ENCODE data around the gene HFE. TPM values are rescaled to one million over a fixed set of nuclear protein-coding genes. Genes with fewer than 3 reads are reported as not detected.

HFE gene
- total and polyA plus RNA-seq, 10 of the 15 experiments (the other 5 are each of a cell fraction or from before 2014, with no cell fraction given) = 0.52 to 5.9 (median 1.7) TPM

DNA sequence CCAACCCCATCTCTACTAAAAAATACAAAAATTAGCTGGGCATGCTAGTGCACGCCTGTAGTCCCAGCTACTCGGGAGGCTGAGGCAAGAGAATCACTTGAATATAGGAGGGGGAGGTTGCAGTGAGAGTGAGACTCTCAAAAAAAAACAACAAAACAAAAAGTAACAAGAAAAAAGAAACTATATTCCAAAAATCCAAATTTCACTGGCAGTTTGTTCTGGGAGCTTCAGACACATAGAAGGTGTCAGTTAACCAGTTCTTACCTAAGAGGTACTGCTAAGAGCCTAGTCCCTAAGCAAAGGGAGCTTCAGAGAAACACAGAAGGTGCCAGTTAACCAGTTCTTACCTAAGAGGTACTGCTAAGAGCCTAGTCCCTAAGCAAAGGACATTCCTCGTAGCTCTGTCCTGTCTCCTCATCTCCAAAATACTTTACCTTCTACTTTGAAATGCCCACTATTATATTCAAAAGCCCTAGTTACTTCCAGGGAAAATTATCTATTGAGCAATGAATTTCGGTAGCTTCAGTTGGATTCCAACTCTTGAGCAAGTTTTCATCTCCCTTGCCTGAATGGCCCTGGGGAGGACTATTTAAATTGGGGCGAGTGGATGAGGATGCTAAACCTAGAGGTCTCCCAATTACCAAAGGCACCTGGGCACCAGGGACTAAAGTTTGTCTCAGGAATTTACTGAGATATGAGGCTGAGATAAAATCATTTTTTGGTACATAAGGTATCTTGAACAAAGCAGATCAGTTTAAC is 41.0 kb downstream of the HFE start:
- H3K36me3 ChIP-seq (ENCODE audit: control insufficient read depth in 2 of 2, insufficient read depth in 2 of 2, low read length in 1 of 2) = peaks cover 0 to 3% of the 10 kb centered on the region in 2 experiments; a peak in 2 of 4 replicates
- peak overlapping the region; percentile 52; the same call in 1 of the 2 replicates for H3K4me2 ChIP-seq (ENCODE audit: control insufficient read depth, insufficient read depth)
- ATAC-seq = no peak
- H3K27me3 ChIP-seq (replicated peaks in 1 of 2; ENCODE audit: control insufficient read depth in 2 of 2, insufficient read depth in 2 of 2, low read length in 1 of 2) = no peaks in the 10 kb centered on the region
- in situ Hi-C loops (cut with MboI) (loop anchor here (10.0 kb wide), 1 partner anchor 1707 kb away; a partner anchor contains a TSS), intact Hi-C loops (cut with micrococcal nuclease; ENCODE audit: unreplicated experiment) (no loop called here)
- RAD21 ChIA-PET (ENCODE audit: unreplicated experiment) = interaction anchor here (7.2 kb wide), 1 partner anchor 30 kb away, joined by 96 read pairs; a partner anchor contains a TSS
- CTCF ChIA-PET = interaction anchor here (0.9 kb wide), 1 partner anchor 46 kb away, joined by 6 read pairs; no protein-coding TSS in a partner anchor
- no peak overlapping the region for H3K9ac ChIP-seq (ENCODE audit: control insufficient read depth, insufficient read depth, low read length)
- POLR2A ChIA-PET = interaction anchor here (0.5 to 6.4 kb wide), 5 partner anchors 21 to 145 kb away, joined by 3 to 119 read pairs (median 3); a partner anchor contains a TSS
- no peak overlapping the region for H2AFZ ChIP-seq (ENCODE audit: control insufficient read depth, low read depth, low read length)
- SMC1A ChIA-PET (ENCODE audit: uncharacterized antibody, unreplicated experiment) = interaction anchor here (0.6 to 2.9 kb wide), 7 partner anchors 14 to 71 kb away, joined by 3 to 26 read pairs (median 4); a partner anchor contains a TSS
- DNase-seq (ENCODE audit: low read depth, low spot score) = no peak
- H3K9me3 ChIP-seq (replicated peaks; ENCODE audit: control insufficient read depth, insufficient read depth, low read length) = no peaks in the 10 kb centered on the region
- H3K27ac ChIP-seq (ENCODE audit: control insufficient read depth, insufficient read depth) = no peak overlapping the region; the same call in 1 of the 2 replicates
- H3K4me1 ChIP-seq (ENCODE audit: control insufficient read depth, insufficient read depth, low read length) = no peaks in the 10 kb centered on the region
- H3K4me3 ChIP-seq = peak overlapping the region; percentile 83; the same call in 1 of the 2 replicates
- H4K20me1 ChIP-seq (ENCODE audit: control insufficient read depth, insufficient read depth) = peaks cover 6% of the 10 kb centered on the region; the same call in 1 of the 2 replicates
- TF ChIP-seq SRF (IDR thresholded peaks at IDR 0.05; ENCODE audit: low read depth in 2 of 2, low read length in 2 of 2) (no peak), PAX5 (IDR thresholded peaks at IDR 0.05; ENCODE audit: borderline replicate concordance, low read depth, low read length) (no peak), SUZ12 (IDR thresholded peaks at IDR 0.05; ENCODE audit: unreplicated experiment) (no peak), SMC3 (IDR thresholded peaks at IDR 0.05; ENCODE audit: borderline replicate concordance, low read length) (no peak), NR2C1 (IDR thresholded peaks at IDR 0.05) (no peak), SMAD1 (IDR thresholded peaks at IDR 0.05; ENCODE audit: low read depth, partially characterized antibody) (no peak), SREBF1 (IDR thresholded peaks at IDR 0.05; ENCODE audit: low read length) (no peak), CBX3 (IDR thresholded peaks at IDR 0.05; ENCODE audit: borderline replicate concordance, low read depth) (no peak), DPF2 (IDR thresholded peaks at IDR 0.05) (no peak), EED (IDR thresholded peaks at IDR 0.05; ENCODE audit: low read depth) (no peak), ZSCAN29 (IDR thresholded peaks at IDR 0.05) (no peak), ZNF207 (IDR thresholded peaks at IDR 0.05; ENCODE audit: borderline replicate concordance) (no peak), HDAC6 (IDR thresholded peaks at IDR 0.05; ENCODE audit: unreplicated experiment) (no peak), LARP7 (IDR thresholded peaks at IDR 0.05) (no peak), KAT2A (conservative IDR thresholded peaks at IDR 0.05; ENCODE audit: control insufficient read depth, low read depth, low read length) (no peak), MTA3 (IDR thresholded peaks at IDR 0.05; ENCODE audit: borderline replicate concordance, low read length) (no peak), RFX5 (IDR thresholded peaks at IDR 0.05; ENCODE audit: low read depth, low read length) (no peak), NFYB (IDR thresholded peaks at IDR 0.05; ENCODE audit: insufficient read depth, low read depth, low read length) (no peak)
- peaks cover 73% of the 10 kb centered on the region for H3K79me2 ChIP-seq (ENCODE audit: control insufficient read depth, insufficient read depth, low read length)
- FAIRE-seq = no peak
- WGBS (ENCODE audit: insufficient coverage, insufficient replicate concordance, low lambda C conversion rate, missing lambda C conversion rate) = 97% methylated on average over 5 of the region's 5 CpGs
- no TSS peak for BruUV-seq (replicated peaks)

All from GM12878 (cell line).